Non-pigmented ciliary epithelial cell (primary cell): ENCODE measurements around the gene ULK2.
"Not testable (repeated sequence)": the region's sequence is repeated elsewhere in the genome, so short reads cannot be mapped to it uniquely, and the experiment has no call there.

Source experiments
- DNase-seq: peaks from one replicate; pipeline ENCODE4 v3.0.0-alpha.2; 2010; ENCODE audit warnings: low read depth

ULK2 gene

DNA sequence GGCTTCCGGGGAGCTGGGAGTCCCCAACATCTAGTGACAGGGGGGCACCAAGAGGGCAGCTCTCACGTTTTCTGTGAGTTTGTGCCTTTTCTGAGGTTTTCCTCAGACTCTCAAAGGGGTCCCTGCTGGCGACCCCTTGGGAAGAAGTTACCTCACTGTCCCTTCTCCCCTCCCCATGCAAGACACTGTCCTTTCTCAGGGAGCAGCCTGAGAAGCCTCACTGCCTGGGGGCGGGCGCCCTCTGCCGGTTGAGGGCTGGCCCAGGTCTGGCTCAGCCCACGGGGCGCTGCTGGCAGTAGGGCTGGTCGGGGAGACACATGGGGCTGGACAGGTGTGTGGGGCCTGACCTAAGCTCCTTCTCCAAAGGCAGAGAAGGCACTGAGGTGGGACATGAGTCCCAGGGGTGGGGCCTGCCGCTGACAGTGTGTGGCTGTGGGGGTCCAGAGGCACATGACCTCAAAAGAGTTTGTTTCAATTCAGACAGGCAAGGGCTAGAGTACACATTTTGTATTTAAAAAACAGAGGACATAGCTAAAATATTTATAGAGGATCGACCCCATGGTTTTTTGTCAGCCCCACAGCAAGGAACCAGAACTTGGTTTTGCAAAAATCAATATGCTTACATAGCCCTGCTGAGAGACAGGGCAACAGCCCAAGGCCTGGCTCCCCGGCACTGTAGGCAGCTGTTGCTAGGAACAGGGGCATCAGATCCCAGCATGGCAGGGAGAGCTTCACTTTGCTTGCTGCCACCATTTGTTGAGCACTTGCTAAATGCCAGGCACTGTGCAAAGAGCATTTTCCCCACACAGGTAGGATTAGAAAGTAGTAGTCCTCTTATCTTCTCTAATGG lies 101.1 kb downstream of the ULK2 start:
- DNase-seq, result no peak

DNA sequence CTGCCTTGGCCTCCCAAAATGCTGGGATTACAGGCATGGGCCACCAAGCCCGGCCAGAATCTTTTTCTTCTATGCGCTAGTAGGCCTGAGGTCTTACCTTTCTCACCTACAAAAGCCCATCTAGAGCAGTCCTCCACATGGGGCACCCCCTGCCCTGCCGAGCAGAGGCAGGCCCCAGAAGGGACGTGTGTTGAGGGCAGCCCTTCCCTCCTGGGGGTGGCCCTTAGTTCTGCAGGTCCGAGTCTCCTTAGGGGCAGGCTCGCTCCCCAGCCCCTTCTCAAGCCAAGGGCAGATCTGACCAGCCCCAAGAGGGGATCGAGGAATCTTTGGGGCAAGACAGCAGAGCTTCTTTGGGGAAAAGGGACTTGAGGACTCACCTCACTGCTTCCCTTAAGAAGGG lies 101.7 kb downstream of the ULK2 start:
- DNase-seq, result no peak

DNA sequence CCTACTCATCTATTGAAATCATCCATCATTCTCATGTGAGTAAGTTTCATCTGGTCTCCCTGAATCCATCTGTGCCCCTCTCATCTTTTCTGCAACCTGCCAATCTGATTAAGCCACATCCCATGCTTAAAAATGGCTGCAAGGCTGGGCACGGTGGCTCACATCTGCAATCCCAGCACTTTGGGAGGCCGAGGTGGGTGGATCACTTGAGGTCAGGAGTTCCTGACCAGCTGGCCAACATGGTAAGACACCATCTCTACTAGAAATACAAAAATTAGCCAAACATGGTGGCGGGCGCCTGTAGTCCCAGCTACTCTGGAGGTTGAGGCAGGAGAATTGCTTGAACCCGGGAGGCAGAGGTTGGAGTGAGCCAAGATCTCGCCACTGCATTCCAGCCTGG lies 103.7 kb downstream of the ULK2 start:
- DNase-seq, result not testable (repeated sequence)

DNA sequence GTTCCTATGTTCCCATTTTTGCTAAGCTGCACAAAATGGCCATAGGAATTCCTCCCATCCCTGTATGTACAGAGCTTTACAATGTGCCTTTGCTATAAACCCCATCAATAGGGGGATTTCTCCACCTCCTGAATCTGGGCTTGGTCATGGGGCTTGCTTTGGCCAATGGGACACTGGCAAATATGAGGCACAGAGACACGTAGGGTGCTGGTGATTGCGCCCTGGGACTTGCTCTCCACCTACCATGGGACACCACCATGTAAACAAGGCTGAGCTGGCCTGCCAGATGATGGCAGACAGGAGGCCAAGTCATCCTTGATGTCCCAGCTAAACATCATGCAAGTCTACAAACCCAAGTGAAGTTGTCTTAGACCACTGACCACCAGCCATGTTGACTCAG lies 104.3 kb downstream of the ULK2 start:
- DNase-seq, result no peak

DNA sequence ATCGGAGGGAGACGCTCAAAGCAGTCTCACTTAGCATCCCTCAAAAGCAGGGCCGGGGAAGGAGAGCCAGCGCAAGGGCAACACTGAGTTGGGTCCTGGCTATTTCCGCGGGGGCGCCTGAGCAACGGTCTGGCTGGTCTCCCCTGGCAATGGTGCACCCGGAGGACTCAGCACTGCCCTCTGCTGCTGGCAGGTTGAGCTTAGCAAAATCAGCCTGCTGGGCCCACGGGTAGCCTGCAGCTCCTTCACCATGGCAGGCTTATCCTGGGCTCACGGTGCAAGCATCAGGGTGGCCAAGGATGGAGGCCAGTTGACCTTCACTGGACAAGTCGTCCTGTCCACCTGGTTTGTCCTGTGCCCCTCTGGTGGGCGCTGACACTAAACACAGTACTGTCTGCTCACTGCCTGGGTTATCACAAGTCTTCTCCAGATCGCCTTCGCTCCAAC lies 105.2 kb downstream of the ULK2 start:
- DNase-seq, result no peak

DNA sequence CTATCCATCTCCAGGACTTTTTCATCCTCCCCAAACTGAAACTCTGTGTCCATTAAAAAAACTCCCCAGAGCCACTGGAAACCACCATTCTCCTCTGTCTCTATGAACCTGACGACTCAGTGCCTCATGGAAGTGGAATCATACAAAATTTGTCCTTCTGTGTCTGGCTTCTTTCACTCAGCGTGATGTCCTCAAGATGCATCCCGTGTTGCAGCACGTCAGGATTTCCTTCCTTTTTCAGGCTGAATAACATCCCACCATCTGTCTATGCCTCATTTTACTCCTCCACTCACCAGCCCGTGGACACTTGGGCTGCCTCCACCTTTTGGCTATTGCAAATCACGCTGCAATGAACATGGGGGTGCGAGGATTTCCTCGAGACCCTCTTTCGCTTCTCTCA lies 107.0 kb downstream of the ULK2 start:
- no peak for DNase-seq

DNA sequence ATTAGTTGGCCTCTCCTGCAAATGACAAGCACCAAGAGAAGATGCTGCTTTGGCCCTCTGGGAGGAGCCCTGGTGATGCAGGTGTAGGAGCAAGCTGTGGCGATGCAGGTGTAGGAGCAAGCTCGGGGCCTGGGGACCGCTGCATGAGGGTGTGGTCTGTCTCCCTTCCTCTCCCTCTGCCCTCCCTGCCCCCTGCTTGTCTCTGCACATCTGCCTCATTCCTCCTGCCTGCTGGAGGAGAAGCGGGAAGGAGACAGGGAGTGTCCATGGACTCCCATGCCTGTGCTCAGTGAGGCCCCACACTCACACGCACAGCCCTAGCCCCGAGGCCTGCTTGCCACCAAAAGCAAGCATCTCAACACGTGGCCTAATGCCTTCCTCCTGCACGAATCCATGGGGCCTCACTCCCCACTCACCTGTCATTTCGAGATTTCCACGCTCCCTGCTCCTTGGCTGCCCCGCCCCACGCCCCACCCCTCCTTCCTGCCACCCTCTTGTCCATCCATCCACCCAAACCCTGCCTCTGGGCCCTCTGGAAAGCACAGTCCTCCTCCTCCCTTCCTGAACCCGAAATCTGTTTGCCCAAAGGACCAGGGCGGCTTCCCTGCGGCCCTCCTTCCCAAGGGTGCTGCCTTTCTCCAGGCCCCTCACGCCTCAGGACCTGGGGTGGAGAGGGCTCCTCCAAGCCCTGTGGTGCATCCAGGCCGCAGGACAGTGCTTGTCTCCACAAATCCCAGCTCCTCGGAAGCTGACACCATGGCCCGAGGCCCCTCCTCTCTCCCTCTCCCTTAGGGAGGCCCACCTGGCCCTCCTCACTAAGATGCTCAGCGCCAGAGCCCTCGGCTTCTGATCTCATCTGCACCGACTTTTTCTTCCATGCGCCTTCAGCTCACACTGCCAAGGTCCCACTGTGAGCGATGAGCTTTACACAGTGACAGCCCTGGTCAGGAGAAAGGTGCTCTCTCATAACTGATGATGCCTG lies 107.9 kb downstream of the ULK2 start:
- no peak for DNase-seq

DNA sequence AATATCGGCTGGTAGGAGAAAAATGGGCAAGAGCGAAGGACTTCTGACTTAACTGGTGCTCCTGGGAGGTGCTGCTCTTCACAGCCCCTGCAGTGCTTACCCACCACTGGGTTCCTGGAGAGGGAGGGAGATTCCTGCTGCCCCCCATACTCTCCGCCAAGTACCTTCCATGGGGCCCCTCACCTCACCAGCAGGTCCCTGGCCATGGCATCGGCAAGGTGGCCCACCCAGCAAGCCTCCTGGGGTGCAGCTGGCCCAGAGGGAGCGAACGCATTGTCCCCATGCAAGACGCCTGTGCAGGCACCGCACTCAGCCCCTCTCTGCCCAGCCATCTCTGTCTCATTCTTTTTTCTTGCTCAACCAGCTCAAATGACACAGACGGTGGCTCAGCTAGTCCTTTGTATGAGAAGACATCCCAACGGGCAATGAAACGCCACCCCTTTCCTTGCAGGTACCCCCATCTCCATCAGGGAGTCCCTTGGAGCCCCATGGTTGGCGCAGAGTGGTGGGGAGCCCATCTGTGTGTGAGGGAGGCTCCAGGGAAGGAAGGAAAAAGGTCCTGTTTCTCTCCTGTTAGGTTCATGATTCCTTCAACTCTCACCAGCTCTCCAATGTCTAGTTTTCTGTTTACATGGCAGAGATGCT lies 110.1 kb downstream of the ULK2 start:
- no peak for DNase-seq

DNA sequence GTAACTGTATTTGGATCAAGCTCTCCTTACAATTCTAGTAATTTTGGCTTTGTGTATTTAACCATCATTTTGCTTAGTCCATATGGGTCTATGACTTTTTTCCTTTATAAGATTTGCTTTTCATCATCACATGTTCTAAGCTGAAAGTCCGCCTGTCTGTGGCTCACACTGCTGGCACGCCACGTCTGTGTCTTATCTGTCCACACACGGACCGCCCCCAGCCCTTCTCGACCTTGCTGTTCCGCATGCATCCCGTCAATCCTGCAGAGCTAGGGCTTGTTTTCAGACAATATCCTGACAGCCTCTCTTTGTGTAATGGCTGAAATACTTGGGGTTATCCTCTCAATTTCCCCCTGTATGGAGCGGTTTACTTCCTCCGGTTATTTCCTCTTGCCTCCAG lies 111.2 kb downstream of the ULK2 start:
- no peak for DNase-seq

DNA sequence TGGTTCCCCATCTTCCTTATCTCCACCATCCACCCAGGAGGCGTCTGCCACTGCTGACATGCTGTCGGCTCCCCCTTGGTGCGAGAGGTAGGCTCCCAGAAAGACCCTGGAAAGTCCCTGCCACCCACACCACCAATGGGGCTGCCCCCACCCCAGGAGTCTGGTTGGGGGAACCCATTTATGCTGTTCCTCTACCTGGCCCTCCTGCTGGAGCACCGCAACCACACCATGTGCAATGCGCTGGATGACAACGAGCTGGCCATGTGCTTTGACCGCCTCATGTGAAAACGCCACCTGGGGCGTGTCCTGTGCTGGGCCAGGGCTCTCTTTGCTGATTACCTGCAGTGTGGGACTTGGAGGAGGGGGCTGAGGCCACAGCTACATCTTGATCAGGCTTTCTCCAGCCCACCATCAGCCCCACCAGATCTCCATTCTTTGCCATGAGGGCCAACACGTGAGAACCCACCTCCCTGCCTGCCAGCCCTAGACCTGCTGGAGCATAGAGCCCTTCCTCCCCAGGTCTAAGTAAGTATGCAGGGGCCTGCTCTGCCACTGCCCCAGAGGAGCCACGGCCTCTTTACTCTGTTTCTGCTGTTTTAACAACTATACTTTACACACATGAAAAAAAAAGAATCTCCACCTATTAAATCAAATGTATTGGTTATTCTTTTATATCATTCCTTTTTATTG lies 111.8 kb downstream of the ULK2 start:
- DNase-seq, result no peak

DNA sequence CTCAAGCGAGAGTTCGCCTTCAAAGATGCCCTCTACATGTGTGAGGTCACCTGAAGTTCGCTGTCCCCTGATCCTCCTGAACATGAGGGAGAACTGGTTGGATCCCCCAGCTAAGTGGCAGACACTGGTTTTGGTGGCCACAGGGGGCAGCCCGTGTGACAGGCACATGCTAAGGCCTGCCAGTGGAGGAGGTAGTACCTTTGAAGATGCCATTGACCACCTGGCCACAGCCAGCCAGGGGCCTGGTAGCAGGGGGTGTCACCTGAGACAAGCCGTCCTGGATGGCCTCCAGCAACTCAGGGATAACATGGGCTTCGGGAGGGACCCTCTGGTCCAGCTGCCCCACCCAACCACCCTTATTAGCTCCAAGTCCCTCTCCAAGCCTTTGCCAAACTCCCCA lies 112.3 kb downstream of the ULK2 start:
- DNase-seq, result no peak

DNA sequence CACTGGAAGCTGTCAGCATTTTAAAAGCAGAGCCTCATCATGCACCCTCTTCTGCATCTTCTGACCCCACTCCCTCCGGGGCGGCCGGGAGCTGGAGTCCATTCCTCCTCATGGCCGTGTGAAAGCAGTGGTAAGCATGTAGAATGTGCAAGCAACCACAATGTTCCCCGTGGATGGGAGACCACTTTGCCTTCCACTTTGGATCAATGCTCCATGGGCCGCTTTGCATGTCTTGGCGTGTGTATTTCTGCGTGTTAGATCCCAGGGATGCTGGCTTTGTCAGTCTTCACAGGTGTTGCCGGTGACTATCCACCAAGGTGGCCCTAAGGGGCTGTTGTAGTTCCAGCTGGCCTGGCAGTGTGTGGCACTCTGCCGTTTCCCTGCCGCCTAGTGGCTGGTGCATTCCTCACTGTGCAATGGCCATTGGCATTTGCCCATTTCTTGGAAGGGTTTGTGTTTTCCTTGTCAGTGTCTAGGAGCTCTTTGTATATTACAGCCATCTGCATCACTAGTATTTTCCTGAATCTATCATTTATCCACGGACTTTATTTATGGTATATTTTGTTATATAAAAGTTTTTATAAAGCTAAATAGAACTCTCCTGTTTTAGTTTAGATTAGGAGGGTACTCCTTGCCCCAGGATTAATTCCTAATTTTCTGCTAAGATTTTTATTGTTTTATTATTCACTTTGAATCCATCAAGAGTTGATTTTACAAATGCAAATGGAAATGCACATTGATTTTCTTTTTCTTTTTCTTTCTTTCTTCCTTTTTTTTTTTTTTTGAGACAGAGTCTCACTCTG lies 113.9 kb downstream of the ULK2 start:
- DNase-seq, result no peak

DNA sequence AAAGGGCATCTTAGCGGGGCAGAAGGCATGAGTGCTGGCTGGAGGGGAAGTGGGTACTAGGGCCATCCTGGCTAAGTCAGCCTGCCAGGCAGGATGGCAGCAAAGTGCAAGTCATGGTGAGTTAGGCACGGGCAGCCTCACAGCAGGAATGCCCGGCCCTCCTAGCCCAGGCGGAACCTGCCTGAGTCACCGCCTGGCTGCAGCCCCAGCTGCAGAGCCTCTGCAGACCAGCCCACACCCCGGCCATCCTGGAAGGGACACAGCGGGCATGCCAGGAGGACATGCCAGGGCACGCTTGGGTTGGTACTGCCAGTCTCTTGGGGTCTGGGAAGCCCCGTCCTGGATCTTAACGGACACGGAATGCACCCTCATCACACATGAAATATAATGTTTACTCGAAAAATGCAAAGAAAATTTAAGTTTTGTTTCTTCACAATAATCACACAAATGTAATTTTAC lies 114.7 kb downstream of the ULK2 start:
- no peak for DNase-seq

DNA sequence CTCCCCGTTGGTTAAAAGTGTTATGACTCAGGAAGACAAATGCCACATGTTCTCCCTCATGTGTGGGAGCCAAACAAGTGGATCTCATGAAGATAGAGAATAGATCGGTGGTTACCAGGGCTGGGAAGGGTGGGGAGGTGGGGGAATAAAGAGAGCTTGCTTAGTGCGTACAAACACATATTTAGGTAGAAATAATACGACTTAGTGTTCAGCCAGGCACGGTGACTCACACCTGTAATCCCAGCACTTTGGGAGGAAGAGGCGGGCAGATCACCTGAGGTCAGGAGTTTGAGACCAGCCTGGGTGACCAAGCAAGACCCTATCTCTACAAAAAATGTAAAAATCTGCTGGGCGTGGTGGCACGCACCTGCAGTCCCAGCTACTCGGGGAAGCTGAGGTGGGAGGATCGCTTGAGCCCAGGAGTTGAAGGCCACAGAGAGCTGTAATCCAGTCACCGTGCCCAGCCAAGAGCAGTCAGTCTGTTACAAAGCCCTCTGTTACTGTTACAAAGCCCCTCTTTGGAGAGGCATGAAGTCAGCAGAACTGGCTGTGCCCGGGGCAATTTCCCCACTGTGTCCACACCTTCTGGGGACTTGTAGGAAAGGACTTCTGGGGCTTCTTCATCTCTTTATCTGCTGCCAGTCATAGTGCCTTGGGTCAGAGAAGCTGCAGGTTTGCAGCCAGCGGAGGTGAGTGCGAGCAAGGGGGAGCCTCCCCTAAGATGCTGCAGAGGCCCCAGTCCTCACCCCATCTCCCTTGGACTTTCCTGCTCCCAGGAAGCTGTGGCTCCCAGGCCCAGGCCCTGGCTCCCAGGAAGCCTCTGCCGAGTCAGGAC lies 115.3 kb downstream of the ULK2 start:
- no peak for DNase-seq

DNA sequence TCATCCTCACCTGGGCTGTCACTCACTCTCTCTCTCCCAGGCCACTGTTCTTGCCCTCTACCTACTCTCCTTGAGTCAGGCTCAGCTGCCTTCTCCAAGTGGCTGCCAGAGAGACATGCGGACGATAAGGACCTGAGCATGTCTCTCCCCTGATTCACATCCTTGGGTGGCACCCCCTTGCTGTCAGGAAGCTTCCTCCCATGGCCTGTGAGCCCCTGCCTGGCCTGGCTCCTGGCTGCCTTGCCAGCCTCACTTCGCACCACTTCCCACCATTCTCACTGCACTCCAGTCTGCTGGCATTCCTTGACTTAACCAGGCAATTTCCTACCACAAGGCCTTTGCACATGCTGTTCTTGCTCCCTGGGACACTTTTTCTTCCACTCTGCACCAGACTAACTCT lies 116.9 kb downstream of the ULK2 start:
- DNase-seq, result no peak

DNA sequence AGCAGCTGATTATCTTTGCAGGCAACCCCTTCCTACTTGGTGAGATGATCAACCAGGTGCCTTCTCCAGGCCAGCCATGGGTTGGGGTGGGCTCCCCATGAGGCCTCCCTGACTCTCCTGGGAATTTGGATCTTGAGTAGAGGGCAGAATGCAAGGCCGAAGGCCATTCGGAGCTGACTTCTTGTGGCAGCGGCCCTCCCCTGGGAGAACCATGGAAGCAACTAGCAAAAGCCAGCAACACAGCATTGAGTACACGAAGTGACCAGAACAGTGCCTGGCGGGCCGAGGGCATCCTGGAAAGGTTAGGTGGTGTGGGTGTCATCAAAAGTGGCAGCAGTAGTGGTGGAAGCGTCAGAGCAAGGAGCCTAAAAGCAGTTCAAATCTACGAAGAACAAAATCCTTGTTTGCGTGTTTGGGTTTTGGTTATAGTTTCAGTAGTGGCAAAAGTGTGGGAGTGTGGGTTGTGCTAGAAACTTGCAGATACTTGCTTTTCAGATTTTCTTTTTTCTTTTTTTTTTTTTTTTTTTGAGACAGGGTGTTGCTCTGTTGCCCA lies 117.6 kb downstream of the ULK2 start:
- no peak for DNase-seq

DNA sequence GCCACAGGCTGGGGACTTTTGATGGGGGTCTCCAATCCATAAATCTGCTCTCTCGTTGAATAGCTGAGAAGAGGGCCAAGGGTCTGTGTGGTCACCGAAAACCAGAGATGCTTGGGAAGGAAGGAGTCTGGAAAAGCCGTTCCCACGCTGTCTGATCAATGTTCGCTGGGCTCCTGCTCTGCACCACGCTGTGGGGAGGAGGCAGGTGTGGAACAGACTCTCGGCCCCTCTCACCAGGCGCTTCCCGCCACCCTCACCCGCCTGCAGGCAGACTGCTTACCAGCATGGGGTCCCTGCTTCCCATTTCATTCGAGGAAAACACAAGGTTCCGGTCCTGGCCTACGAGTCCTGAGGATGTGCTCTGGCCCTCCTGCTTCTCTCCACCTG lies 118.9 kb downstream of the ULK2 start:
- no peak for DNase-seq

DNA sequence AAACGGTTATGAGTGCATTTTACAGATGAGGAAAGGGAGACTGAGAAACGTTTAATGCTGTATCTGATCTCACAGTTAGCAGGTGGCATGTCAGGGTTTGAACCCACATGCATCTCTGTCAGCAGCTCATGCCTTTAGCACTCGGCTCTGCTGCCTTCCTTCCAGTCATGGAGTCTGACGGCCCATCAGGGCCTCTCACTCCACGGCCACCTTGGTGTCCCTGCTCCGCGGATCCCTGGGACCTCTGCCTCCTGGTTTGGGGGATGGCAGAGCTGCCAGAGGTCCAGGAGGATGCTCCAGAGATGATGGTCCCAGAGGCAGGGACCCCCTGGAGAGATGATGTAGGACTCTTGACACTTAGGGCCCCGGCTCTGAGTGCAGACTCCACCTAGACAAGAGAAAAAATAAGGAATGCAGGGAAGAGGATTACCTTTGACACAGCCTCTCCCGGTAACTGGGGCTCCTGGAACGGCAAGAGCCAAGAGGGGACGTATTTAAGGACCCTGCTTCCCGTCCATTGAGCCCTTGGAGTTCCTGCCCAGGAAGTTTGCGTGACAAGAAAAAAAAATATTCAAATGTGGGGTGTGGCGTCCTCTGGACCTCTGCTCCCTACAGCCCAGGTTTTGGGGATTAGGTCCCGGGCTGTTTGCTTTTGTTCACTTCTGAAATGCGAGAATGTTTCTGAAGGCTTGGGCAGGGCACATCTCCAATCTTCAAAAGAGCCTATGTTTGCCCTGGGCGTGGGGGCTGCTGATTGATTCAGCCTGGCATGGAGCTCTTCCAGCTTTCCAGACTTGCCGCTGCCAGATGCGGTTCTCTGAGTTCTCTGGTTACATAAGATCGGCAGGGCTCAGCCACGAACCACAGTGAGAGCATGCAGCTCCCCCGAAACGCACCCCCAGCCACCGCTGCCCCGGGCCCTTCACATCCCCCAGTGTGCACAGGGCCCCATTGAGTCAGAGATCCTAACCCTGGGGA lies 119.6 kb downstream of the ULK2 start, which contains the start of gene ALDH3A1:
Gene ALDH3A1 (minus strand): TSS at position 470 of the 978 bp plus-strand sequence. CDS start 3,169 bp downstream, outside the sequence.
- DNase-seq, result no peak
